Astrocyte of the cerebellum (primary cell): ENCODE data around the gene ELL.
A peak's percentile ranks its signal among the peaks of the same experiment; 100 is the strongest.

Experiments used
- DNase-seq: peaks from one replicate; pipeline ENCODE4 v3.0.0-alpha.2; 2011; ENCODE audit warnings: low read depth
- H3K4me3 ChIP-seq: 2 replicates; pipeline ENCODE4 v1.5.1; 2011; ENCODE audit warnings: mild to moderate bottlenecking, low read depth, low read length, moderate library complexity
- CTCF ChIP-seq: IDR thresholded peaks from 2 replicates; pipeline ENCODE4 v1.5.1; 2012; ENCODE audit warnings: low read length, low read depth, moderate library complexity, mild to moderate bottlenecking; ENCODE audit errors: missing control alignments
- in situ Hi-C: cut with HindIII; loops from 2 replicates; pipeline ENCODE4 v1.10.0; 2017; ENCODE audit warnings: low sequenced_read_pairs

The ELL gene

GRCh38 chr19:18520848-18521691 is 800 bp downstream of the ELL start:
- no peak for TF ChIP-seq CTCF
- H3K4me3 ChIP-seq: peak overlapping the region; percentile 95
- DNase-seq: no peak
- in situ Hi-C loops: no loop called here

GRCh38 chr19:18519962-18520847 is 1.7 kb downstream of the ELL start:
- in situ Hi-C loops: no loop called here
- peak; percentile 74 for TF ChIP-seq CTCF
- peak overlapping the region; percentile 95 for H3K4me3 ChIP-seq
- peak; percentile 29 for DNase-seq

- in situ Hi-C loops: no loop called here
- H3K4me3 ChIP-seq: no peak overlapping the region
- TF ChIP-seq CTCF: no peak
- no peak for DNase-seq
Measured at GRCh38 chr19:18518639-18519038, 3.2 kb downstream of the ELL start.

GRCh38 chr19:18517606-18518005 is 4.3 kb downstream of the ELL start:
- in situ Hi-C loops: no loop called here
- no peak overlapping the region for H3K4me3 ChIP-seq

GRCh38 chr19:18515959-18516358 is 5.9 kb downstream of the ELL start:
- in situ Hi-C loops: no loop called here
- no peak overlapping the region for H3K4me3 ChIP-seq
- no peak for DNase-seq
- no peak for TF ChIP-seq CTCF

More at GRCh38 chr19:18517606-18518005, 4.3 kb downstream of the ELL start:
- DNase-seq: no peak
- TF ChIP-seq CTCF: no peak

- DNase-seq: no peak
- H3K4me3 ChIP-seq: no peak overlapping the region
- no peak for TF ChIP-seq CTCF
- in situ Hi-C loops: no loop called here
Measured at GRCh38 chr19:18514800-18515682, 6.8 kb downstream of the ELL start.
